ENCODE measurements around the gene IMMT.
"Not testable (repeated sequence)": the region's sequence is repeated elsewhere in the genome, so short reads cannot be mapped to it uniquely, and the experiment has no call there.

The IMMT gene

GRCh38 chr2:86204458-86204857 is 9.2 kb upstream of the IMMT start:
- Histone ChIP-seq H3K9me3 (ENCODE audit: control insufficient read depth, low read length) (no peaks in the 10 kb centered on the region), H3K27ac (no peak overlapping the region), H3K4me2 (ENCODE audit: low read length) (no peak overlapping the region), H3K27me3 (ENCODE audit: control insufficient read depth, insufficient read depth, low read length) (no peaks in the 10 kb centered on the region), H3K79me2 (peaks cover 3% of the 10 kb centered on the region), H3K9ac (no peak overlapping the region), H2AFZ (no peak overlapping the region), H3K36me3 (ENCODE audit: control insufficient read depth, insufficient read depth, low read length) (no peaks in the 10 kb centered on the region), H3K4me1 (no peaks in the 10 kb centered on the region), H3K4me3 (ENCODE audit: low read depth, low read length) (no peak overlapping the region)
- TF ChIP-seq, protein P1, sequence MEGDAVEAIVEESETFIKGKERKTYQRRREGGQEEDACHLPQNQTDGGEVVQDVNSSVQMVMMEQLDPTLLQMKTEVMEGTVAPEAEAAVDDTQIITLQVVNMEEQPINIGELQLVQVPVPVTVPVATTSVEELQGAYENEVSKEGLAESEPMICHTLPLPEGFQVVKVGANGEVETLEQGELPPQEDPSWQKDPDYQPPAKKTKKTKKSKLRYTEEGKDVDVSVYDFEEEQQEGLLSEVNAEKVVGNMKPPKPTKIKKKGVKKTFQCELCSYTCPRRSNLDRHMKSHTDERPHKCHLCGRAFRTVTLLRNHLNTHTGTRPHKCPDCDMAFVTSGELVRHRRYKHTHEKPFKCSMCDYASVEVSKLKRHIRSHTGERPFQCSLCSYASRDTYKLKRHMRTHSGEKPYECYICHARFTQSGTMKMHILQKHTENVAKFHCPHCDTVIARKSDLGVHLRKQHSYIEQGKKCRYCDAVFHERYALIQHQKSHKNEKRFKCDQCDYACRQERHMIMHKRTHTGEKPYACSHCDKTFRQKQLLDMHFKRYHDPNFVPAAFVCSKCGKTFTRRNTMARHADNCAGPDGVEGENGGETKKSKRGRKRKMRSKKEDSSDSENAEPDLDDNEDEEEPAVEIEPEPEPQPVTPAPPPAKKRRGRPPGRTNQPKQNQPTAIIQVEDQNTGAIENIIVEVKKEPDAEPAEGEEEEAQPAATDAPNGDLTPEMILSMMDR (IDR thresholded peaks at IDR 0.05): no peak

- Histone ChIP-seq H2AFZ (no peak overlapping the region), H3K9me3 (ENCODE audit: control insufficient read depth, low read length) (no peaks in the 10 kb centered on the region), H3K4me2 (ENCODE audit: low read length) (no peak overlapping the region), H3K4me1 (no peaks in the 10 kb centered on the region), H3K79me2 (peaks cover 3% of the 10 kb centered on the region), H3K27me3 (ENCODE audit: control insufficient read depth, insufficient read depth, low read length) (no peaks in the 10 kb centered on the region), H3K4me3 (ENCODE audit: low read depth, low read length) (no peak overlapping the region), H3K9ac (no peak overlapping the region), H3K27ac (no peak overlapping the region), H3K36me3 (ENCODE audit: control insufficient read depth, insufficient read depth, low read length) (no peaks in the 10 kb centered on the region)
- TF ChIP-seq, protein P1 (IDR thresholded peaks at IDR 0.05): no peak
Measured at GRCh38 chr2:86203614-86204013, 8.4 kb upstream of the IMMT start.

DNA sequence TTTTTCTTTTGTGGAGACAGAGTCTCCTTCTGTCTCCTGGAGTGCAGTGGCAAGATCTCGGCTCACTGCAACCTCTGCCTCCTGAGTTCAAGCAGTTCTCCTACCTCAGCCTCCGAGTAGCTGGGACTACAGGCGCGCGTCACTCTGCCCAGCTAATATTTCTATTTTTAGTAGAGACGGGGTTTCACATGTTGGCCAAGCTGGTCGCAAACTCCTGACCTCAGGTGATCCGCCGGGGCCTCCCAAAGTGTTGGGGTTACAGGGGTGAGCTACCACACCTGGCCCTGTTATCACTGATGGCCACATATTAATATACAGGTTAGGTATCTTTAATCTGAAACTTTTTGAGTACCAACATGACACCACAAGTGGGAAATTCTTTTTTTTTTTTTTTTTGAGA is 7.4 kb upstream of the IMMT start:
- no peaks in the 10 kb centered on the region for H3K36me3 ChIP-seq (ENCODE audit: control insufficient read depth, insufficient read depth, low read length)
- H3K4me3 ChIP-seq (ENCODE audit: low read depth, low read length): no peak overlapping the region
- TF ChIP-seq, protein P1 (IDR thresholded peaks at IDR 0.05): no peak
- H3K9ac ChIP-seq: no peak overlapping the region
- H3K79me2 ChIP-seq: peaks cover 3% of the 10 kb centered on the region
- H3K9me3 ChIP-seq (ENCODE audit: control insufficient read depth, low read length): no peaks in the 10 kb centered on the region
- H3K27ac ChIP-seq: no peak overlapping the region
- H2AFZ ChIP-seq: no peak overlapping the region
- H3K4me1 ChIP-seq: no peaks in the 10 kb centered on the region
- H3K4me2 ChIP-seq (ENCODE audit: low read length): no peak overlapping the region
- no peaks in the 10 kb centered on the region for H3K27me3 ChIP-seq (ENCODE audit: control insufficient read depth, insufficient read depth, low read length)

DNA sequence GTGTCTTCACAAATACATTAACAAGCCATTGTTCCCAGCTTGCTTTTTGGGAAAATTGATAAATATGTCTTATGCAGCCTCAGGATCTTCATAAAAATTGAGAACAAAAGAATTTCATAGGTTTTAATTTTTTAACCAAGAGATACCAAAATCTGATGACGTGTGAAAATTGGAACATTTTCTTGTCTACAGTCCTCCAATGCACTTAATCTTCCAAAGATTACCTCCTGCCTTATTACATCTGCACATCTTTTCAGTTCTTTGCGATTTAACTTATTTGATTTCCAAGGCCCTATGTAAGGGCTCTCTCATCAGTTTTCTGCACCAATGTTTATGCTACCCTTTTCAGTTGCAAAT is 7.1 kb upstream of the IMMT start:
- Histone ChIP-seq H3K36me3 (ENCODE audit: control insufficient read depth, insufficient read depth, low read length) (no peaks in the 10 kb centered on the region), H3K4me1 (no peaks in the 10 kb centered on the region), H3K9me3 (ENCODE audit: control insufficient read depth, low read length) (no peaks in the 10 kb centered on the region), H3K4me2 (ENCODE audit: low read length) (no peak overlapping the region), H3K27ac (no peak overlapping the region), H3K79me2 (peaks cover 3% of the 10 kb centered on the region), H3K27me3 (ENCODE audit: control insufficient read depth, insufficient read depth, low read length) (no peaks in the 10 kb centered on the region), H2AFZ (no peak overlapping the region), H3K4me3 (ENCODE audit: low read depth, low read length) (no peak overlapping the region), H3K9ac (no peak overlapping the region)
- TF ChIP-seq, protein P1 (IDR thresholded peaks at IDR 0.05): no peak

- H3K9ac ChIP-seq: no peak overlapping the region
- H3K36me3 ChIP-seq (ENCODE audit: control insufficient read depth, insufficient read depth, low read length): no peaks in the 10 kb centered on the region
- no peak overlapping the region for H3K4me2 ChIP-seq (ENCODE audit: low read length)
Measured at GRCh38 chr2:86201671-86202335, 6.5 kb upstream of the IMMT start.

DNA sequence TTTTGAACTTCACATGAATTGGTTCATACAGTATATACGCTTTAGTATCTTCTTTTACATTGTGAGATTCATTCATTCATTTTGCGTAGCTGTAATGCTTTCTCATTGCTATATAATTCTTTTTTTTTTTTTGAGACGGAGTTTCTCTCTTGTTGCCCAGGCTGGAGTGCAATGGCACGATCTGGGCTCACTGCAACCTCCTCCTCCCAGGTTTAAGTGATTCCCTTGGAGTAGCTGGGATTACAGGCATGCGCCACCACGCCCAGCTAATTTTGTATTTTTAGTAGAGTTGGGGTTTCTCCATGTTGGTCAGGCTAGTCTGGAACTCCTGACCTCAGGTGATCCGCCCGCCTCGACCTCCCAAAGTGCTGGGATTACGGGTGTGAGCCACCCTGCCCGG is 5.3 kb upstream of the IMMT start:
- not testable (repeated sequence) for H3K9ac ChIP-seq; H3K9me3 ChIP-seq (ENCODE audit: control insufficient read depth, low read length); H3K36me3 ChIP-seq (ENCODE audit: control insufficient read depth, insufficient read depth, low read length); H3K27me3 ChIP-seq (ENCODE audit: control insufficient read depth, insufficient read depth, low read length); H3K4me1 ChIP-seq; H3K27ac ChIP-seq; H3K79me2 ChIP-seq; H2AFZ ChIP-seq
- H3K4me2 ChIP-seq (ENCODE audit: low read length): peak overlapping the region; percentile 96
- H3K4me3 ChIP-seq (ENCODE audit: low read depth, low read length): peak overlapping the region; percentile 98

More at GRCh38 chr2:86201671-86202335, 6.5 kb upstream of the IMMT start:
- H3K79me2 ChIP-seq: peaks cover 3% of the 10 kb centered on the region
- no peaks in the 10 kb centered on the region for H3K9me3 ChIP-seq (ENCODE audit: control insufficient read depth, low read length)
- H3K4me1 ChIP-seq: no peaks in the 10 kb centered on the region
- H2AFZ ChIP-seq: no peak overlapping the region
- no peak overlapping the region for H3K27ac ChIP-seq
- TF ChIP-seq, protein P1 (IDR thresholded peaks at IDR 0.05): no peak
- H3K27me3 ChIP-seq (ENCODE audit: control insufficient read depth, insufficient read depth, low read length): no peaks in the 10 kb centered on the region
- H3K4me3 ChIP-seq (ENCODE audit: low read depth, low read length): no peak overlapping the region

Data from parathyroid adenoma (tissue), 2 donors.